Epidermal melanocyte (primary cell): ENCODE data around the gene VAPA.
"Not testable (repeated sequence)": the region's sequence is repeated elsewhere in the genome, so short reads cannot be mapped to it uniquely, and the experiment has no call there.

ENCODE experiments used
- DNase-seq: peaks from one replicate; pipeline ENCODE4 v3.0.0; 2011; ENCODE audit warnings: low spot score; ENCODE audit not compliant: insufficient read length

The VAPA gene

GRCh38 chr18:9886005-9886348, 27.8 kb upstream of the VAPA start:
- no peak for DNase-seq

GRCh38 chr18:9887992-9888391, 25.8 kb upstream of the VAPA start:
- no peak for DNase-seq

- no peak for DNase-seq
Measured at GRCh38 chr18:9890196-9890595, 23.6 kb upstream of the VAPA start.

GRCh38 chr18:9890957-9891356, 22.9 kb upstream of the VAPA start:
- no peak for DNase-seq

- DNase-seq = not testable (repeated sequence)
Measured at GRCh38 chr18:9891515-9891914, 22.3 kb upstream of the VAPA start.

GRCh38 chr18:9894454-9895068, 19.3 kb upstream of the VAPA start:
- DNase-seq = no peak

GRCh38 chr18:9897129-9897528, 16.7 kb upstream of the VAPA start:
- no peak for DNase-seq

- not testable (repeated sequence) for DNase-seq
Measured at GRCh38 chr18:9897787-9898291, 16.0 kb upstream of the VAPA start.

GRCh38 chr18:9898792-9899549, 14.8 kb upstream of the VAPA start:
- DNase-seq = no peak

- not testable (repeated sequence) for DNase-seq
Measured at GRCh38 chr18:9899550-9899930, 14.3 kb upstream of the VAPA start.

- no peak for DNase-seq
Measured at GRCh38 chr18:9900699-9901098, 13.1 kb upstream of the VAPA start.

- no peak for DNase-seq
Measured at GRCh38 chr18:9901377-9901776, 12.4 kb upstream of the VAPA start.

GRCh38 chr18:9902264-9902663, 11.6 kb upstream of the VAPA start:
- not testable (repeated sequence) for DNase-seq

GRCh38 chr18:9902832-9903231, 11.0 kb upstream of the VAPA start:
- no peak for DNase-seq

- no peak for DNase-seq
Measured at GRCh38 chr18:9905401-9905922, 8.4 kb upstream of the VAPA start.

- no peak for DNase-seq
Measured at GRCh38 chr18:9906481-9906880, 7.3 kb upstream of the VAPA start.

- DNase-seq = no peak
Measured at GRCh38 chr18:9907867-9908266, 5.9 kb upstream of the VAPA start.

GRCh38 chr18:9910071-9910470, 3.7 kb upstream of the VAPA start:
- no peak for DNase-seq

GRCh38 chr18:9910661-9911060, 3.2 kb upstream of the VAPA start:
- no peak for DNase-seq

GRCh38 chr18:9911226-9911625, 2.6 kb upstream of the VAPA start:
- DNase-seq = no peak

- DNase-seq = not testable (repeated sequence)
Measured at GRCh38 chr18:9912285-9912684, 1.5 kb upstream of the VAPA start.

- no peak for DNase-seq
Measured at GRCh38 chr18:9913151-9913525, 678 bp upstream of the VAPA start.

GRCh38 chr18:9914334-9914583, 443 bp downstream of the VAPA start:
- no peak for DNase-seq
